HCT116 (cell line): Measurements from ENCODE around the gene CHMP4B. TPM values are rescaled to one million over a fixed set of nuclear protein-coding genes. Genes with fewer than 3 reads are reported as not detected.

ENCODE experiments used
- ATAC-seq: fragments of 200-7000 bp; cut with Tn5 transposase; 2 replicates; pipeline ENCODE4 v1.9.1; 2020; ENCODE audit warnings: mild to moderate bottlenecking, moderate library complexity
- BruUV-seq: library from RNA; stranded (reverse); fragments of 400-500 nt; replicated peaks from 2 replicates; lab custom pipeline; 2021; lab: Mats Ljungman, UMichigan
- CTCF ChIA-PET: fragments of 300-600 bp; sonication (Branson Sonifier 250); formaldehyde crosslinking; loops from one replicate; lab custom pipeline; 2021; ENCODE audit warnings: antibody characterized with exemption; lab: Charles Lee
- POLR2A ChIA-PET: fragments of 300-600, 350-600 bp; sonication (Branson Sonifier 250); formaldehyde crosslinking; loops from one replicate; lab custom pipeline; 2021; ENCODE audit warnings: antibody characterized with exemption; lab: Charles Lee
- RAD21 ChIA-PET, 2 experiments: fragments of 300-600 bp; sonication (Branson Sonifier 250); formaldehyde crosslinking; loops; one replicate each; lab custom pipeline; 2023; ENCODE audit warnings: low total read pairs in 2 of 2; ENCODE audit not compliant: uncharacterized antibody in 2 of 2, unreplicated experiment in 2 of 2, low non-redundant PET in 1 of 2; lab: Charles Lee
- DNase-seq: peaks from one replicate; pipeline ENCODE4 v3.0.0-alpha.2; 2010; ENCODE audit warnings: low read depth, low spot score
- H2AFZ ChIP-seq: fragments of 200-600 bp; shearing (Covaris generic), sonication (generic); 2 replicates; pipeline ENCODE4 v1.6.1; 2017; ENCODE audit warnings: low read depth, mixed run types, mixed read lengths, antibody characterized with exemption, low read length; ENCODE audit not compliant: poor library complexity, severe bottlenecking
- H3K27ac ChIP-seq: 2 replicates; pipeline ENCODE4 v1.5.1; 2012; ENCODE audit warnings: low read depth, low read length
- H3K27me3 ChIP-seq: fragments of 200-600 bp; sonication (generic); 2 replicates; pipeline ENCODE4 v1.6.1; 2016; ENCODE audit warnings: mixed run types, low read length, mixed read lengths; ENCODE audit not compliant: insufficient read depth
- H3K36me3 ChIP-seq, 2 experiments: fragments of 200-500 bp in 1 of 2; fragments of 200-600 bp in 1 of 2; sonication (Bioruptor generic) in 1 of 2; sonication (generic) in 1 of 2; 2 replicates each; pipeline versions ENCODE4 v1.5.1 to v1.6.1; 2014 to 2016; ENCODE audit warnings: low read length in 2 of 2, inconsistent platforms in 1 of 2, mixed read lengths in 1 of 2, mixed run types in 1 of 2; ENCODE audit not compliant: insufficient read depth in 2 of 2, control insufficient read depth in 1 of 2
- H3K4me1 ChIP-seq, 2 experiments: fragments of 200-600 bp in 1 of 2; sonication (generic) in 1 of 2; 2 replicates each; pipeline versions ENCODE4 v1.5.1 to v1.6.1; 2012 to 2017; ENCODE audit warnings: low read length in 2 of 2, inconsistent platforms in 1 of 2, mild to moderate bottlenecking in 1 of 2, mixed read lengths in 1 of 2, mixed run types in 1 of 2, moderate library complexity in 1 of 2; ENCODE audit not compliant: insufficient read depth in 2 of 2, control insufficient read depth in 1 of 2
- H3K4me2 ChIP-seq: fragments of 200-600 bp; sonication (generic); 2 replicates; pipeline ENCODE4 v1.6.1; 2017; ENCODE audit warnings: mixed run types, low read length, mixed read lengths
- H3K4me3 ChIP-seq, 2 experiments: fragments of 200-600 bp in 1 of 2; sonication (generic) in 1 of 2; replicated peaks in 1 of 2; 2 replicates each; pipeline ENCODE4 v1.5.1; 2011 to 2016; ENCODE audit warnings: low read length in 2 of 2, control low read depth in 1 of 2, low read depth in 1 of 2, mild to moderate bottlenecking in 1 of 2, mixed read lengths in 1 of 2, mixed run types in 1 of 2
- H3K79me2 ChIP-seq: fragments of 200-600 bp; sonication (generic); 2 replicates; pipeline ENCODE4 v1.6.1; 2017; ENCODE audit warnings: mild to moderate bottlenecking, mixed run types, low read length, moderate library complexity, mixed read lengths; ENCODE audit not compliant: insufficient read depth
- H3K9ac ChIP-seq: fragments of 200-600 bp; sonication (generic); 2 replicates; pipeline ENCODE4 v1.6.1; 2016; ENCODE audit warnings: low read length, mixed read lengths
- H3K9me2 ChIP-seq: fragments of 200-600 bp; sonication (generic), shearing (Covaris generic); 2 replicates; pipeline ENCODE4 v1.6.1; 2017; ENCODE audit warnings: mixed run types, mild to moderate bottlenecking, moderate library complexity; ENCODE audit not compliant: insufficient read depth
- H3K9me3 ChIP-seq, 2 experiments: fragments of 200-500 bp in 1 of 2; fragments of 200-600 bp in 1 of 2; sonication (Bioruptor generic) in 1 of 2; sonication (generic) in 1 of 2; 2 replicates each; pipeline ENCODE4 v1.6.1; 2014 to 2017; ENCODE audit warnings: low read length in 2 of 2, mixed read lengths in 2 of 2, inconsistent platforms in 1 of 2, low read depth in 1 of 2, mild to moderate bottlenecking in 1 of 2, mixed run types in 1 of 2, moderate library complexity in 1 of 2; ENCODE audit not compliant: control insufficient read depth in 1 of 2, insufficient read depth in 1 of 2
- H4K20me1 ChIP-seq: fragments of 200-600 bp; sonication (generic), shearing (Covaris generic); 2 replicates; pipeline ENCODE4 v1.6.1; 2017; ENCODE audit warnings: mixed run types, mild to moderate bottlenecking, moderate library complexity; ENCODE audit not compliant: insufficient read depth
- ATF3 ChIP-seq: IDR thresholded peaks from 2 replicates; pipeline ENCODE4 v1.6.1; 2012
- CBX3 ChIP-seq: IDR thresholded peaks from 2 replicates; pipeline ENCODE4 v1.6.1; 2012; ENCODE audit warnings: low read depth
- CEBPB ChIP-seq: IDR thresholded peaks from 2 replicates; pipeline ENCODE4 v1.6.1; 2012; ENCODE audit warnings: low read depth
- EGR1 ChIP-seq: IDR thresholded peaks from 2 replicates; pipeline ENCODE4 v1.6.1; 2012; ENCODE audit warnings: low read depth
- ELF1 ChIP-seq: IDR thresholded peaks from 2 replicates; pipeline ENCODE4 v1.6.1; 2012; ENCODE audit warnings: low read depth, borderline replicate concordance
- EZH2 ChIP-seq: fragments of 200-600 bp; sonication (generic); IDR thresholded peaks from 2 replicates; pipeline ENCODE4 v1.6.1; 2017; ENCODE audit warnings: antibody characterized with exemption, mixed run types
- FOSL1 ChIP-seq: IDR thresholded peaks from 2 replicates; pipeline ENCODE4 v1.6.1; 2012; ENCODE audit warnings: low read depth
- JUND ChIP-seq: IDR thresholded peaks from 2 replicates; pipeline ENCODE4 v1.6.1; 2012
- POLR2A ChIP-seq: IDR thresholded peaks from 2 replicates; pipeline ENCODE4 v1.7.0; 2011; ENCODE audit warnings: borderline replicate concordance; ENCODE audit not compliant: insufficient read depth, insufficient read length; ENCODE audit errors: extremely low read depth
- POLR2AphosphoS5 ChIP-seq: IDR thresholded peaks from 2 replicates; pipeline ENCODE4 v1.6.1; 2011; ENCODE audit warnings: mild to moderate bottlenecking, low read depth, low read length, moderate library complexity
- RAD21 ChIP-seq: IDR thresholded peaks from 2 replicates; pipeline ENCODE4 v1.6.1; 2012; ENCODE audit warnings: low read depth, mild to moderate bottlenecking
- SP1 ChIP-seq: IDR thresholded peaks from 2 replicates; pipeline ENCODE4 v1.6.1; 2012; ENCODE audit warnings: low read depth
- TCF7L2 ChIP-seq: IDR thresholded peaks from 2 replicates; pipeline ENCODE4 v1.7.0; 2011; ENCODE audit warnings: borderline replicate concordance, inconsistent platforms; ENCODE audit not compliant: insufficient read depth, insufficient read length; ENCODE audit errors: extremely low read depth
- YY1 ChIP-seq: IDR thresholded peaks from 2 replicates; pipeline ENCODE4 v1.6.1; 2011; ENCODE audit warnings: low read length, low read depth, moderate library complexity, mild to moderate bottlenecking; ENCODE audit not compliant: insufficient replicate concordance; ENCODE audit errors: extremely low read depth
- ZFX ChIP-seq: fragments of 450-650 bp; IDR thresholded peaks from 2 replicates; pipeline ENCODE4 v1.6.1; 2017
- ZNF274 ChIP-seq: fragments of 200-500 bp; sonication (Bioruptor generic); IDR thresholded peaks from 2 replicates; pipeline ENCODE4 v1.6.1; 2014; ENCODE audit warnings: mild to moderate bottlenecking, low read depth, low read length, inconsistent platforms
- intact Hi-C: fragments of 100-400 bp; cut with micrococcal nuclease; formaldehyde crosslinking; loops from 2 replicates; pipeline ENCODE4 v1.10.0; 2022
- total RNA-seq: library from RNA; stranded (reverse); gene quantifications from one replicate; pipeline ENCODE4 v1.2.1, GENCODE V29; 2021; ENCODE audit not compliant: unreplicated experiment
- TF ChIP-seq, protein P1 (sequence below): IDR thresholded peaks from 2 replicates; pipeline ENCODE4 v1.6.1; 2011; ENCODE audit warnings: mild to moderate bottlenecking, low read length, moderate library complexity; ENCODE audit not compliant: insufficient replicate concordance; ENCODE audit errors: extremely low read depth

Gene CHMP4B
- total RNA-seq, 1 experiment from 2014 or later = 56.9 TPM

DNA sequence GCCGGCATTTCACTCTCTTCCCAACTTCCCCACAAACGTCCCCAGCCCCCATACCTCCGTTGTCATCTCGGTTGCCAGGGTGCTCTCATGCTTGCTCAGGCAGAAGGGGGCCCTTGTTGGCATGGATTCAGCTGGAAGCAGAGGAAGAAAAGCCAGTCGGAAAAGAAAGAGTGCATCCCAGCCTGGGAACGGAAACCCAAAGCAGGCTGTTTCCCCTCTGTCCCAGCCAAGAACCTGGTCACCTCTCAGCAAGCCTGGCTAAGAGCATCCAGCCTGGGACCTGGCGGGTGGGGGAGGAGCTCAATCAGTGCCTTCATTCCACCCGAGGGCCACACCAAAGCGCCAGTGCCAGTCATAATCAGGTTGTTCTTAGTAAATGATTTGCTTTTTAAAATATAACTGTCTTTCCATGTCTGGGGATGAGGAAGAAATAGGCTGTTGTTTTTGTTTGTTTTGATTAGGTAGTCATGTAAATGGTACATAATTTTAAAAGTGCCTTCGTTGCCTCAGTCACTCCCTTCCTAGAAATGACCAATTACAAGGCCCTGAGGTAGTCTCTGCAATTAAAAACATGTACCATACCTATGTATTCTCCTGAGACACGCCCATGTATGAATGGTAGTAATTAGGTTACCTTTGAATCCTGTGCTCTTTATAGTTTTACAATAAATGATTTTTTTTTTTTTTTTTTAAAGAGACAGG is 21.1 kb downstream of the CHMP4B start (continued):
- TF ChIP-seq, protein P1, sequence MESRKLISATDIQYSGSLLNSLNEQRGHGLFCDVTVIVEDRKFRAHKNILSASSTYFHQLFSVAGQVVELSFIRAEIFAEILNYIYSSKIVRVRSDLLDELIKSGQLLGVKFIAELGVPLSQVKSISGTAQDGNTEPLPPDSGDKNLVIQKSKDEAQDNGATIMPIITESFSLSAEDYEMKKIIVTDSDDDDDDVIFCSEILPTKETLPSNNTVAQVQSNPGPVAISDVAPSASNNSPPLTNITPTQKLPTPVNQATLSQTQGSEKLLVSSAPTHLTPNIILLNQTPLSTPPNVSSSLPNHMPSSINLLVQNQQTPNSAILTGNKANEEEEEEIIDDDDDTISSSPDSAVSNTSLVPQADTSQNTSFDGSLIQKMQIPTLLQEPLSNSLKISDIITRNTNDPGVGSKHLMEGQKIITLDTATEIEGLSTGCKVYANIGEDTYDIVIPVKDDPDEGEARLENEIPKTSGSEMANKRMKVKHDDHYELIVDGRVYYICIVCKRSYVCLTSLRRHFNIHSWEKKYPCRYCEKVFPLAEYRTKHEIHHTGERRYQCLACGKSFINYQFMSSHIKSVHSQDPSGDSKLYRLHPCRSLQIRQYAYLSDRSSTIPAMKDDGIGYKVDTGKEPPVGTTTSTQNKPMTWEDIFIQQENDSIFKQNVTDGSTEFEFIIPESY = no peak
- TF ChIP-seq CBX3 (no peak), POLR2AphosphoS5 (no peak), SP1 (no peak), ZNF274 (no peak), YY1 (no peak), ZFX (no peak), JUND (no peak), CEBPB (no peak), EGR1 (no peak), ELF1 (no peak), RAD21 (no peak), FOSL1 (no peak), POLR2A (no peak), EZH2 (no peak)
- TF ChIP-seq, all 23 proteins: peak for 0

GRCh38 chr20:33833333-33833732 is 22.2 kb downstream of the CHMP4B start:
- Histone ChIP-seq H3K9me3 (no peaks in the 10 kb centered on the region), H4K20me1 (no peaks in the 10 kb centered on the region), H3K9ac (no peak overlapping the region), H3K27ac (no peak overlapping the region), H3K4me3 (no peak overlapping the region), H2AFZ (no peak overlapping the region), H3K36me3 (no peaks in the 10 kb centered on the region), H3K79me2 (peaks cover 62% of the 10 kb centered on the region)
- no peak for DNase-seq
- RAD21 ChIA-PET = no interaction called here
- no peak for TF ChIP-seq EZH2
- TF ChIP-seq TCF7L2 = no peak
- TF ChIP-seq ZFX = no peak
- no peak for TF ChIP-seq SP1
- no peak for TF ChIP-seq YY1
- TF ChIP-seq ATF3 = no peak
- no peak for TF ChIP-seq FOSL1
- TF ChIP-seq, all 23 proteins: peak for 0
- POLR2A ChIA-PET = no interaction called here
- no peaks in the 10 kb centered on the region for H3K27me3 ChIP-seq
- H3K9me2 ChIP-seq = no peaks in the 10 kb centered on the region
- CTCF ChIA-PET = no interaction called here
- no peak overlapping the region for H3K4me2 ChIP-seq
- BruUV-seq = no TSS peak
- H3K4me1 ChIP-seq = no peaks in the 10 kb centered on the region
- intact Hi-C loops = no loop called here
- no peak for ATAC-seq
